ENCODE results near the gene DHRS1.

GRCh38 chr14:24256960-24257359 lies 42.6 kb downstream of the DHRS1 start:
- TF ChIP-seq CTCF (IDR thresholded peaks at IDR 0.05; ENCODE audit: insufficient read depth, low read depth, low read length) (no peak), EZH2 (IDR thresholded peaks at IDR 0.05; ENCODE audit: insufficient read depth, low read length) (no peak)

All from astrocyte (in vitro differentiated cells and primary cell).